Measurements from ENCODE around the gene PBX1. TPM values are rescaled to one million over a fixed set of nuclear protein-coding genes. Genes with fewer than 3 reads are reported as not detected.

The PBX1 gene
- total and polyA plus RNA-seq, 2 experiments from 2014 or later = 40.0 to 104 TPM

- TF ChIP-seq REST (IDR thresholded peaks at IDR 0.05; ENCODE audit: unreplicated experiment) = no peak
- TF ChIP-seq, protein P1, sequence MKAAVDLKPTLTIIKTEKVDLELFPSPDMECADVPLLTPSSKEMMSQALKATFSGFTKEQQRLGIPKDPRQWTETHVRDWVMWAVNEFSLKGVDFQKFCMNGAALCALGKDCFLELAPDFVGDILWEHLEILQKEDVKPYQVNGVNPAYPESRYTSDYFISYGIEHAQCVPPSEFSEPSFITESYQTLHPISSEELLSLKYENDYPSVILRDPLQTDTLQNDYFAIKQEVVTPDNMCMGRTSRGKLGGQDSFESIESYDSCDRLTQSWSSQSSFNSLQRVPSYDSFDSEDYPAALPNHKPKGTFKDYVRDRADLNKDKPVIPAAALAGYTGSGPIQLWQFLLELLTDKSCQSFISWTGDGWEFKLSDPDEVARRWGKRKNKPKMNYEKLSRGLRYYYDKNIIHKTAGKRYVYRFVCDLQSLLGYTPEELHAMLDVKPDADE (IDR thresholded peaks at IDR 0.05) = no peak
These were observed 223.0 kb downstream of the PBX1 start (continued) for GRCh38 chr1:164781972-164782371.

DNA sequence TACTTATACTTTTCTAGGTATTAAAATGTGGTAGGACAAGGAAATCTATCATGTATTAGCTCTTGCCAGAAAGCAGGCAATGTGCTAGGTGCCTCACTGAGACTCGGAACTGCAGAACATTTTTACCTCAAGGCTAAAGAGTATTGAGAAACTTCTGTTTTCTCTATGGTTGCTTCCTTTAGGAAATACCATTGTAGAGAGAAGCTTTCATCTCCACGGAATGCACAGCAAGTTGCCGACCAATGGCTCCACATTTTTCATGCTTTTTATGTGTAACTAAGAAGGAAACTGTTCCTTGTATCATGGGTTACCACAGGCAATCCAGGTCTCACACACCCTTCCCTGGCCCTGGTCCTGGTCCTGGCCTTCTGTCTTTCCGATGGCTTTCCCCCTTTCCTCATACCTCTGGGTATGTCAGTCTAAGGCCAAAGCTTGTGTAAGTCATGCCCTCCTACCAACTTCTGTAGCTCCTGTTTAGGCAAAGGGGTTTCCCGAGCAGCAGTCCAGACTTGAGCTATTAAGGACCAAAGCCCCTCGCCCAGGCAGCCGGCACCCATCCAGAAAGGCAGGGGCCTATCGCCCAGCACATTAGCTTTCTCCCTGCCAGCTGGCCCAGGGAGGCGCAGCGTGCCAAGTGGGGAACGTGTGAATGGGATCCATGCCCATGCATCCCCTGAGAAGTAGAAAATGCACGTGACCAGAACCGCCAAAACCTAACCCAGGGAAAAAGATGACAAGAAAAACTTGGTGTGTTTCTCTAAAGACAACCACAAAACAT is 225.0 kb downstream of the PBX1 start:
- Mint-ChIP-seq H3K36me3 (ENCODE audit: low read depth) (0 out of 3 replicates have a peak, but pooled peaks cover 5% of the 10 kb centered on the region), H3K27ac (no peak overlapping the region), H3K4me3 (no peak overlapping the region), H3K27me3 (ENCODE audit: insufficient read depth, low read depth, poor library complexity) (peaks cover 10% of the 10 kb centered on the region), H3K4me1 (peaks cover 71% of the 10 kb centered on the region), H3K9me3 (no peaks in the 10 kb centered on the region)
- Histone ChIP-seq H3K4me2 (no peak overlapping the region), H3K36me3 (ENCODE audit: insufficient read depth) (no peaks in the 10 kb centered on the region), H3K4me3 (no peak overlapping the region), H3K27me3 (ENCODE audit: insufficient read depth) (no peaks in the 10 kb centered on the region), H3K27ac (ENCODE audit: low read depth) (no peak overlapping the region), H3K4me1 (ENCODE audit: insufficient read depth) (peaks cover 33% of the 10 kb centered on the region), H2AFZ (no peak overlapping the region), H4K20me1 (replicated peaks; ENCODE audit: insufficient read depth) (no peaks in the 10 kb centered on the region; the same call in 1 of the 2 replicates), H3K9me2 (ENCODE audit: insufficient read depth) (no peaks in the 10 kb centered on the region), H3K79me2 (replicated peaks; ENCODE audit: insufficient read depth) (peaks cover 73% of the 10 kb centered on the region), H3F3A (replicated peaks; ENCODE audit: low read depth) (no peaks in the 10 kb centered on the region)
- DNase-seq (ENCODE audit: low spot score) = no peak
- TF ChIP-seq POLR2AphosphoS5 (IDR thresholded peaks at IDR 0.05; ENCODE audit: low read depth) (no peak), EZH2 (IDR thresholded peaks at IDR 0.05; ENCODE audit: low read depth, unreplicated experiment) (no peak), ZNF114 (CRISPR knock-in tag; IDR thresholded peaks at IDR 0.05) (no peak), NANOG (IDR thresholded peaks at IDR 0.05; ENCODE audit: borderline replicate concordance) (no peak), STAT1 (IDR thresholded peaks at IDR 0.05; ENCODE audit: unreplicated experiment) (no peak), ZNF331 (CRISPR knock-in tag; IDR thresholded peaks at IDR 0.05; ENCODE audit: low read depth) (no peak), JUNB (IDR thresholded peaks at IDR 0.05; ENCODE audit: unreplicated experiment) (no peak), EZH2phosphoT487 (IDR thresholded peaks at IDR 0.05; ENCODE audit: unreplicated experiment) (no peak)
- TF ChIP-seq, protein P2, sequence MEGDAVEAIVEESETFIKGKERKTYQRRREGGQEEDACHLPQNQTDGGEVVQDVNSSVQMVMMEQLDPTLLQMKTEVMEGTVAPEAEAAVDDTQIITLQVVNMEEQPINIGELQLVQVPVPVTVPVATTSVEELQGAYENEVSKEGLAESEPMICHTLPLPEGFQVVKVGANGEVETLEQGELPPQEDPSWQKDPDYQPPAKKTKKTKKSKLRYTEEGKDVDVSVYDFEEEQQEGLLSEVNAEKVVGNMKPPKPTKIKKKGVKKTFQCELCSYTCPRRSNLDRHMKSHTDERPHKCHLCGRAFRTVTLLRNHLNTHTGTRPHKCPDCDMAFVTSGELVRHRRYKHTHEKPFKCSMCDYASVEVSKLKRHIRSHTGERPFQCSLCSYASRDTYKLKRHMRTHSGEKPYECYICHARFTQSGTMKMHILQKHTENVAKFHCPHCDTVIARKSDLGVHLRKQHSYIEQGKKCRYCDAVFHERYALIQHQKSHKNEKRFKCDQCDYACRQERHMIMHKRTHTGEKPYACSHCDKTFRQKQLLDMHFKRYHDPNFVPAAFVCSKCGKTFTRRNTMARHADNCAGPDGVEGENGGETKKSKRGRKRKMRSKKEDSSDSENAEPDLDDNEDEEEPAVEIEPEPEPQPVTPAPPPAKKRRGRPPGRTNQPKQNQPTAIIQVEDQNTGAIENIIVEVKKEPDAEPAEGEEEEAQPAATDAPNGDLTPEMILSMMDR (conservative IDR thresholded peaks at IDR 0.05; ENCODE audit: low read depth in 2 of 2) = no peak
- TF ChIP-seq, protein P1 (IDR thresholded peaks at IDR 0.05) = no peak
- ATAC-seq = no peak

Data from GM23338 (cell line).